Measurements from ENCODE around the gene CIDEB.
A peak's percentile ranks its signal among the peaks of the same experiment; 100 is the strongest.

Gene CIDEB

GRCh38 chr14:24339284-24340151 lies 31.7 kb upstream of the CIDEB start, which contains the start of gene RIPK3:
TSS of gene RIPK3 (minus strand) at chr14:24339991. CDS start at chr14:24339826, 165 bp downstream.
- H3K4me3 Mint-ChIP-seq = peak within 1 kb of the TSS; percentile 90
- H3K27ac Mint-ChIP-seq = peak within 1 kb of the TSS; percentile 84 to 93
- peaks cover 25 to 32% of the 10 kb centered on the region in 2 donors for H3K4me1 Mint-ChIP-seq (ENCODE audit: low read depth in 2 of 2)
- DNase-seq (peak; percentile 52 to 65 (median 54)), ATAC-seq (replicated peaks) (peak; percentile 89)
- no peaks in the 10 kb centered on the region for H3K9me3 Mint-ChIP-seq
- H3K36me3 Mint-ChIP-seq (ENCODE audit: insufficient read depth) = peaks cover 15% of the 10 kb centered on the region
- peaks cover 11 to 34% of the 10 kb centered on the region in 2 donors for H3K27me3 Mint-ChIP-seq

GRCh38 chr14:24338843-24339242 lies 31.1 kb upstream of the CIDEB start:
- Mint-ChIP-seq H3K9me3 (no peaks in the 10 kb centered on the region), H3K4me3 (peak overlapping the region; percentile 90)
- ATAC-seq (replicated peaks) = no peak

GRCh38 chr14:24337824-24338175 lies 30.0 kb upstream of the CIDEB start:
- Mint-ChIP-seq H3K27ac (no peak overlapping the region), H3K36me3 (ENCODE audit: insufficient read depth) (peaks cover 20% of the 10 kb centered on the region), H3K4me3 (peak overlapping the region; percentile 90), H3K4me1 (ENCODE audit: low read depth in 2 of 2) (peaks cover 29 to 36% of the 10 kb centered on the region in 2 donors), H3K9me3 (no peaks in the 10 kb centered on the region), H3K27me3 (peaks cover 6 to 26% of the 10 kb centered on the region in 2 donors)
- DNase-seq (no peak), ATAC-seq (replicated peaks) (no peak)

More at GRCh38 chr14:24338843-24339242, 31.1 kb upstream of the CIDEB start:
- peaks cover 25 to 32% of the 10 kb centered on the region in 2 donors for H3K4me1 Mint-ChIP-seq (ENCODE audit: low read depth in 2 of 2)
- DNase-seq = no peak
- peak overlapping the region; percentile 84 to 93 for H3K27ac Mint-ChIP-seq
- peaks cover 11 to 32% of the 10 kb centered on the region in 2 donors for H3K27me3 Mint-ChIP-seq
- peaks cover 15% of the 10 kb centered on the region for H3K36me3 Mint-ChIP-seq (ENCODE audit: insufficient read depth)

- Mint-ChIP-seq H3K4me1 (ENCODE audit: low read depth in 2 of 2) (peaks cover 33 to 38% of the 10 kb centered on the region in 2 donors), H3K9me3 (no peaks in the 10 kb centered on the region), H3K4me3 (peak overlapping the region in 1 of 2 donors; percentile 90), H3K27me3 (peaks cover 9 to 25% of the 10 kb centered on the region in 2 donors), H3K36me3 (ENCODE audit: insufficient read depth) (peaks cover 25% of the 10 kb centered on the region), H3K27ac (no peak overlapping the region)
- ATAC-seq (replicated peaks) = no peak
- no peak for DNase-seq
Measured at GRCh38 chr14:24337144-24337823, 29.5 kb upstream of the CIDEB start.

GRCh38 chr14:24335461-24336171 lies 27.8 kb upstream of the CIDEB start:
- H3K27me3 Mint-ChIP-seq = peaks cover 4 to 25% of the 10 kb centered on the region in 2 donors
- DNase-seq = no peak
- peaks cover 31% of the 10 kb centered on the region for H3K36me3 Mint-ChIP-seq (ENCODE audit: insufficient read depth)
- H3K4me3 Mint-ChIP-seq = peak overlapping the region in 1 of 2 donors; percentile 38
- peaks cover 49 to 51% of the 10 kb centered on the region in 2 donors for H3K4me1 Mint-ChIP-seq (ENCODE audit: low read depth in 2 of 2)
- ATAC-seq (replicated peaks) = no peak
- no peak overlapping the region for H3K27ac Mint-ChIP-seq
- no peaks in the 10 kb centered on the region for H3K9me3 Mint-ChIP-seq

GRCh38 chr14:24334431-24335291 lies 26.9 kb upstream of the CIDEB start, which contains the start of gene ADCY4:
TSS of gene ADCY4 (minus strand) at chr14:24335071. CDS start at chr14:24334652, 419 bp downstream.
- Mint-ChIP-seq H3K9me3 (no peaks in the 10 kb centered on the region), H3K27ac (peak within 1 kb of the TSS in 1 of 2 donors; percentile 79), H3K4me3 (peak within 1 kb of the TSS; percentile 77 to 92), H3K4me1 (ENCODE audit: low read depth in 2 of 2) (peaks cover 54 to 56% of the 10 kb centered on the region in 2 donors), H3K36me3 (ENCODE audit: insufficient read depth) (peaks cover 37% of the 10 kb centered on the region), H3K27me3 (peaks cover 4 to 25% of the 10 kb centered on the region in 2 donors)
- DNase-seq = peak in 2 of 3 experiments; percentile 20 to 31
- ATAC-seq (replicated peaks) = no peak

GRCh38 chr14:24332268-24332993 lies 24.7 kb upstream of the CIDEB start:
- peak overlapping the region; percentile 77 to 92 for H3K4me3 Mint-ChIP-seq
- no peaks in the 10 kb centered on the region for H3K9me3 Mint-ChIP-seq
- H3K27me3 Mint-ChIP-seq = peaks cover 4 to 25% of the 10 kb centered on the region in 2 donors
- H3K27ac Mint-ChIP-seq = peak overlapping the region; percentile 80 to 90
- DNase-seq = peak; percentile 86 to 87 (median 86)
- peaks cover 60 to 63% of the 10 kb centered on the region in 2 donors for H3K4me1 Mint-ChIP-seq (ENCODE audit: low read depth in 2 of 2)
- peaks cover 33% of the 10 kb centered on the region for H3K36me3 Mint-ChIP-seq (ENCODE audit: insufficient read depth)
- ATAC-seq (replicated peaks) = peak; percentile 70

- Mint-ChIP-seq H3K27ac (peak overlapping the region; percentile 80 to 90), H3K9me3 (no peaks in the 10 kb centered on the region), H3K4me1 (ENCODE audit: low read depth in 2 of 2) (peaks cover 64 to 68% of the 10 kb centered on the region in 2 donors), H3K4me3 (peak overlapping the region; percentile 77 to 92), H3K36me3 (ENCODE audit: insufficient read depth) (peaks cover 28% of the 10 kb centered on the region), H3K27me3 (peaks cover 4 to 25% of the 10 kb centered on the region in 2 donors)
- ATAC-seq (replicated peaks) (no peak), DNase-seq (peak in 1 of 3 experiments; percentile 9)
Measured at GRCh38 chr14:24331731-24332267, 24.0 kb upstream of the CIDEB start.

GRCh38 chr14:24330973-24331674 lies 23.3 kb upstream of the CIDEB start:
- peaks cover 28% of the 10 kb centered on the region for H3K36me3 Mint-ChIP-seq (ENCODE audit: insufficient read depth)
- no peak for ATAC-seq (replicated peaks)
- peaks cover 64% of the 10 kb centered on the region in 2 donors for H3K4me1 Mint-ChIP-seq (ENCODE audit: low read depth in 2 of 2)
- H3K27me3 Mint-ChIP-seq = peaks cover 4 to 25% of the 10 kb centered on the region in 2 donors
- H3K9me3 Mint-ChIP-seq = no peaks in the 10 kb centered on the region
- peak overlapping the region in 1 of 2 donors; percentile 92 for H3K4me3 Mint-ChIP-seq
- peak overlapping the region; percentile 90 to 93 for H3K27ac Mint-ChIP-seq
- no peak for DNase-seq

- peak; percentile 81 to 84 (median 83) for DNase-seq
- ATAC-seq (replicated peaks) = peak; percentile 80
- H3K27me3 Mint-ChIP-seq = peaks cover 4 to 15% of the 10 kb centered on the region in 2 donors
- H3K9me3 Mint-ChIP-seq = no peaks in the 10 kb centered on the region
- H3K4me1 Mint-ChIP-seq (ENCODE audit: low read depth in 2 of 2) = peaks cover 56 to 58% of the 10 kb centered on the region in 2 donors
- H3K27ac Mint-ChIP-seq = peak overlapping the region; percentile 90 to 93
- peak overlapping the region; percentile 59 to 66 for H3K4me3 Mint-ChIP-seq
- peaks cover 27% of the 10 kb centered on the region for H3K36me3 Mint-ChIP-seq (ENCODE audit: insufficient read depth)
Measured at GRCh38 chr14:24329736-24330135, 22.0 kb upstream of the CIDEB start.

GRCh38 chr14:24329073-24329663 lies 21.4 kb upstream of the CIDEB start:
- peaks cover 4 to 9% of the 10 kb centered on the region in 2 donors for H3K27me3 Mint-ChIP-seq
- H3K4me1 Mint-ChIP-seq (ENCODE audit: low read depth in 2 of 2) = peaks cover 56 to 57% of the 10 kb centered on the region in 2 donors
- no peaks in the 10 kb centered on the region for H3K9me3 Mint-ChIP-seq
- H3K36me3 Mint-ChIP-seq (ENCODE audit: insufficient read depth) = peaks cover 24% of the 10 kb centered on the region
- DNase-seq (no peak), ATAC-seq (replicated peaks) (no peak)
- peak overlapping the region; percentile 59 to 66 for H3K4me3 Mint-ChIP-seq
- H3K27ac Mint-ChIP-seq = peak overlapping the region; percentile 90 to 93
